NB4 (cell line): ENCODE data around the gene NME1.

Source experiments
- CTCF ChIP-seq: IDR thresholded peaks from one replicate; pipeline ENCODE4 v1.5.1; 2012; ENCODE audit warnings: low read depth, low read length
- MAX ChIP-seq: IDR thresholded peaks from 2 replicates; pipeline ENCODE4 v1.6.1; 2011; ENCODE audit warnings: low read depth, low read length
- MYC ChIP-seq: IDR thresholded peaks from 2 replicates; pipeline ENCODE4 v1.6.1; 2011; ENCODE audit warnings: low read depth, low read length
- POLR2A ChIP-seq: IDR thresholded peaks from 2 replicates; pipeline ENCODE4 v1.6.1; 2011; ENCODE audit warnings: mild to moderate bottlenecking; ENCODE audit not compliant: insufficient read length; ENCODE audit errors: extremely low read depth

GRCh38 chr17:51118330-51119195 lies 34.8 kb upstream of the NME1 start:
- TF ChIP-seq CTCF (no peak), MAX (no peak), POLR2A (no peak), MYC (no peak)
